SK-N-SH (cell line): ENCODE results near the gene SRRM2. TPM values are rescaled to one million over a fixed set of nuclear protein-coding genes. Genes with fewer than 3 reads are reported as not detected.

Experiments used
- CTCF ChIA-PET: fragments of 300-600, 350-600 bp; formaldehyde crosslinking; extraction: SDS; loops from one replicate; lab custom pipeline; 2021; lab: Yijun Ruan, JAX
- POLR2A ChIA-PET: fragments of 350-600 bp; sonication (Branson Sonifier 250); formaldehyde crosslinking; extraction: SDS; loops from one replicate; lab custom pipeline; 2020; ENCODE audit warnings: antibody characterized with exemption, inconsistent platforms; lab: Yijun Ruan, JAX
- DNase-seq: peaks from one replicate; pipeline ENCODE4 v3.0.0; 2012
- H2AFZ ChIP-seq: fragments of 200-600 bp; sonication (generic); 2 replicates; pipeline ENCODE4 v1.8.1; 2016; ENCODE audit warnings: antibody characterized with exemption, mild to moderate bottlenecking, low read depth
- H3F3A ChIP-seq: fragments of 200-600 bp; sonication (generic); replicated peaks from 2 replicates; pipeline ENCODE3; 2016; ENCODE audit warnings: antibody characterized with exemption, mild to moderate bottlenecking; ENCODE audit not compliant: insufficient read depth
- H3K27ac ChIP-seq, 2 experiments: fragments of 200-500 bp in 1 of 2; fragments of 200-600 bp in 1 of 2; sonication (Bioruptor generic) in 1 of 2; sonication (generic), shearing (Covaris generic) in 1 of 2; 2 replicates each; pipeline versions ENCODE4 v1.5.1 to v1.6.1; 2014 to 2016; ENCODE audit warnings: low read depth in 2 of 2, inconsistent platforms in 1 of 2, low read length in 1 of 2, mild to moderate bottlenecking in 1 of 2, mixed read lengths in 1 of 2
- H3K27me3 ChIP-seq: fragments of 200-600 bp; sonication (generic), shearing (Covaris generic); 2 replicates; pipeline ENCODE4 v1.6.1; 2016; ENCODE audit warnings: mixed run types; ENCODE audit not compliant: insufficient read depth
- H3K36me3 ChIP-seq, 2 experiments: fragments of 200-500 bp in 1 of 2; fragments of 200-600 bp in 1 of 2; sonication (Bioruptor generic) in 1 of 2; sonication (generic) in 1 of 2; replicated peaks in 1 of 2; 2 replicates each; pipeline versions ENCODE3 to v1.5.1; 2014 to 2016; ENCODE audit warnings: low read length in 1 of 2, mild to moderate bottlenecking in 1 of 2; ENCODE audit not compliant: insufficient read depth in 2 of 2, control insufficient read depth in 1 of 2
- H3K4me1 ChIP-seq, 2 experiments: fragments of 200-500 bp in 1 of 2; fragments of 200-600 bp in 1 of 2; sonication (Bioruptor generic) in 1 of 2; sonication (generic), shearing (Covaris generic) in 1 of 2; 2 replicates each; pipeline versions ENCODE4 v1.5.1 to v1.6.1; 2014 to 2016; ENCODE audit warnings: low read depth in 1 of 2, low read length in 1 of 2, mixed run types in 1 of 2; ENCODE audit not compliant: insufficient read depth in 2 of 2, control insufficient read depth in 1 of 2
- H3K4me2 ChIP-seq: fragments of 200-600 bp; sonication (generic), shearing (Covaris generic); 2 replicates; pipeline ENCODE4 v1.6.1; 2017; ENCODE audit warnings: mixed run types
- H3K4me3 ChIP-seq, 2 experiments: fragments of 200-500 bp in 1 of 2; fragments of 200-600 bp in 1 of 2; sonication (Bioruptor generic) in 1 of 2; sonication (generic), shearing (Covaris generic) in 1 of 2; 2 replicates each; pipeline versions ENCODE4 v1.5.1 to v1.8.1; 2014 to 2016; ENCODE audit warnings: low read depth in 2 of 2, inconsistent platforms in 1 of 2, low read length in 1 of 2, mild to moderate bottlenecking in 1 of 2, mixed read lengths in 1 of 2, moderate library complexity in 1 of 2
- H3K79me2 ChIP-seq: fragments of 200-600 bp; sonication (generic); 2 replicates; pipeline ENCODE4 v1.8.1; 2017; ENCODE audit warnings: mild to moderate bottlenecking; ENCODE audit not compliant: insufficient read depth
- H3K9ac ChIP-seq: fragments of 200-600 bp; sonication (generic); 2 replicates; pipeline ENCODE4 v1.6.1; 2017; ENCODE audit warnings: mixed run types
- H3K9me2 ChIP-seq: fragments of 200-600 bp; sonication (generic); 2 replicates; pipeline ENCODE4 v1.6.1; 2017; ENCODE audit warnings: mixed run types
- H3K9me3 ChIP-seq: fragments of 200-600 bp; sonication (generic); 2 replicates; pipeline ENCODE4 v1.6.1; 2017; ENCODE audit warnings: mixed run types, mild to moderate bottlenecking, moderate library complexity
- H4K20me1 ChIP-seq: fragments of 200-600 bp; sonication (generic); 2 replicates; pipeline ENCODE4 v1.6.1; 2017; ENCODE audit warnings: mild to moderate bottlenecking, mixed run types; ENCODE audit not compliant: insufficient read depth
- ELF1 ChIP-seq: IDR thresholded peaks from 2 replicates; pipeline ENCODE4 v1.4.0; 2012
- EZH2phosphoT487 ChIP-seq: fragments of 200-600 bp; sonication (generic); IDR thresholded peaks from 2 replicates; pipeline ENCODE4 v1.6.1; 2017; ENCODE audit warnings: low read depth, mixed run types, mild to moderate bottlenecking, antibody characterized with exemption, moderate library complexity, borderline replicate concordance
- FOXJ3 ChIP-seq: sonication (generic); formaldehyde crosslinking; IDR thresholded peaks from 2 replicates; pipeline ENCODE4 v1.5.1; 2020; ENCODE audit warnings: mild to moderate bottlenecking, missing genetic modification reagents
- GATA2 ChIP-seq: sonication (generic); formaldehyde crosslinking; IDR thresholded peaks from 2 replicates; pipeline ENCODE4 v1.5.0; 2020; ENCODE audit warnings: mild to moderate bottlenecking, missing genetic modification reagents
- IRF3 ChIP-seq: fragments of 150-350 bp; IDR thresholded peaks from 2 replicates; pipeline ENCODE4 v1.6.1; 2016; ENCODE audit warnings: mild to moderate bottlenecking, low read depth, low read length
- JUND ChIP-seq: IDR thresholded peaks from 2 replicates; pipeline ENCODE4 v1.4.0; 2012
- NFIC ChIP-seq: IDR thresholded peaks from 2 replicates; pipeline ENCODE4 v1.4.0; 2012; ENCODE audit warnings: borderline replicate concordance
- RCOR1 ChIP-seq: fragments of 150-350 bp; IDR thresholded peaks from 2 replicates; pipeline ENCODE4 v1.6.1; 2017; ENCODE audit warnings: antibody characterized with exemption, low read length
- REST ChIP-seq: IDR thresholded peaks from 2 replicates; pipeline ENCODE4 v1.6.1; 2012; ENCODE audit warnings: mild to moderate bottlenecking, low read depth, low read length, moderate library complexity
- RFX5 ChIP-seq: IDR thresholded peaks from 2 replicates; pipeline ENCODE4 v1.6.1; 2012; ENCODE audit warnings: mild to moderate bottlenecking, improper control_type of control experiment, low read length
- RXRA ChIP-seq: IDR thresholded peaks from 2 replicates; pipeline ENCODE4 v1.4.0; 2012; ENCODE audit warnings: low read depth, mild to moderate bottlenecking, borderline replicate concordance
- SMC3 ChIP-seq: IDR thresholded peaks from 2 replicates; pipeline ENCODE4 v1.6.1; 2012; ENCODE audit warnings: low read depth, low read length, improper control_type of control experiment
- TAF1 ChIP-seq: IDR thresholded peaks from 2 replicates; pipeline ENCODE4 v1.6.1; 2012; ENCODE audit warnings: low read depth, mild to moderate bottlenecking, low read length, moderate library complexity, borderline replicate concordance
- TEAD4 ChIP-seq: IDR thresholded peaks from 2 replicates; pipeline ENCODE4 v1.4.0; 2012; ENCODE audit warnings: mild to moderate bottlenecking, borderline replicate concordance; ENCODE audit not compliant: insufficient read depth
- ZBTB33 ChIP-seq: IDR thresholded peaks from 2 replicates; pipeline ENCODE4 v1.4.0; 2012; ENCODE audit warnings: low read depth, borderline replicate concordance
- WGBS: methylation state at CpG from one replicate; pipeline ENCODE4 v1.1.6; 2017; ENCODE audit warnings: low lambda C conversion rate; 5-methylcytosine and 5-hydroxymethylcytosine counted together
- polyA plus RNA-seq, 3 experiments: library from polyadenylated mRNA; depleted of rRNA; stranded (reverse); fragments of >200 nt; gene quantifications; 2 replicates each; pipeline ENCODE4 v1.2.3, GENCODE V29; 2012

The SRRM2 gene
- polyA plus RNA-seq, 1 of the 3 experiments (the other 2 are of a cell fraction): 143 TPM

- H3K36me3 ChIP-seq: no peaks in the 10 kb centered on the region
- DNase-seq: no peak
- WGBS: 73% methylated on average over 12 of the region's 19 CpGs
- TF ChIP-seq REST (no peak), NFIC (no peak), GATA2 (no peak), IRF3 (no peak), ELF1 (no peak), TAF1 (no peak), TEAD4 (no peak), JUND (no peak), RXRA (no peak), SMC3 (no peak), EZH2phosphoT487 (no peak)
- POLR2A ChIA-PET: no interaction called here
- no peaks in the 10 kb centered on the region for H3K9me2 ChIP-seq
- H3K9ac ChIP-seq: no peak overlapping the region
- no peaks in the 10 kb centered on the region for H4K20me1 ChIP-seq
- H3F3A ChIP-seq: no peaks in the 10 kb centered on the region
- H3K4me2 ChIP-seq: no peak overlapping the region
- H3K4me1 ChIP-seq: no peaks in the 10 kb centered on the region; a peak in 1 of 4 replicates
- no peak overlapping the region for H3K4me3 ChIP-seq
- no peak overlapping the region for H3K27ac ChIP-seq
- no peaks in the 10 kb centered on the region for H3K9me3 ChIP-seq
- H2AFZ ChIP-seq: no peak overlapping the region
- CTCF ChIA-PET: no interaction called here
- no peaks in the 10 kb centered on the region for H3K79me2 ChIP-seq
- H3K27me3 ChIP-seq: no peaks in the 10 kb centered on the region
Measured at GRCh38 chr16:2743007-2743810, 9.2 kb upstream of the SRRM2 start.

GRCh38 chr16:2744711-2745110 lies 7.7 kb upstream of the SRRM2 start:
- no peak overlapping the region for H2AFZ ChIP-seq
- no peak for TF ChIP-seq RFX5
- no peak for TF ChIP-seq RCOR1
- no peak for TF ChIP-seq FOXJ3
- TF ChIP-seq ZBTB33: no peak
- TF ChIP-seq, all 33 proteins: peak for 0
- DNase-seq: no peak
- 95% methylated on average over 5 of the region's 6 CpGs for WGBS
- Histone ChIP-seq H3K9me3 (no peaks in the 10 kb centered on the region), H3K36me3 (no peaks in the 10 kb centered on the region), H3K4me1 (no peaks in the 10 kb centered on the region; a peak in 1 of 4 replicates), H3K27me3 (no peaks in the 10 kb centered on the region), H3K79me2 (no peaks in the 10 kb centered on the region), H3K9me2 (no peaks in the 10 kb centered on the region), H3F3A (no peaks in the 10 kb centered on the region), H3K27ac (no peak overlapping the region), H3K9ac (no peak overlapping the region), H3K4me2 (no peak overlapping the region), H3K4me3 (no peak overlapping the region), H4K20me1 (no peaks in the 10 kb centered on the region)
- ChIA-PET CTCF (no interaction called here), POLR2A (no interaction called here)
